Upper lobe of left lung (tissue), 4 donors: ENCODE measurements around the gene ANKRD61.

Experiments used
- CTCF ChIP-seq, 6 experiments: fragments of 450-650 bp in 4 of 6; fragments of 200-600 bp in 2 of 6; sonication (generic) in 2 of 6; IDR thresholded peaks; one replicate each; pipeline ENCODE4 v1.5.1; 2016 to 2019; ENCODE audit warnings: antibody characterized with exemption in 6 of 6
- EP300 ChIP-seq, 4 donors: sonication (generic); formaldehyde crosslinking; IDR thresholded peaks; one replicate each; pipeline ENCODE4 v1.5.1; 2017; ENCODE audit warnings: antibody characterized with exemption in 4 of 4, control low read depth in 2 of 4
- POLR2A ChIP-seq, 4 donors: fragments of 450-650 bp; IDR thresholded peaks; one replicate each; pipeline ENCODE4 v1.5.1; 2016 to 2017; ENCODE audit warnings: antibody characterized with exemption in 4 of 4, mild to moderate bottlenecking in 2 of 4
- POLR2AphosphoS5 ChIP-seq, 2 donors: sonication (generic); formaldehyde crosslinking; IDR thresholded peaks; one replicate each; pipeline ENCODE4 v1.5.1; 2017; ENCODE audit warnings: antibody characterized with exemption in 2 of 2

GRCh38 chr7:6023974-6024435, 7.2 kb upstream of the ANKRD61 start:
- TF ChIP-seq POLR2A (IDR thresholded peaks at IDR 0.05) (no peak), CTCF (IDR thresholded peaks at IDR 0.05) (no peak), EP300 (IDR thresholded peaks at IDR 0.05) (no peak), POLR2AphosphoS5 (IDR thresholded peaks at IDR 0.05) (no peak)
